AG20443 (cell line): ENCODE measurements around the gene GALNT13.
"Not testable (repeated sequence)": the region's sequence is repeated elsewhere in the genome, so short reads cannot be mapped to it uniquely, and the experiment has no call there.

Experiments
- DNase-seq: peaks from one replicate; pipeline ENCODE4 v3.0.0; 2012; ENCODE audit warnings: low spot score, mixed read lengths

The GALNT13 gene

GRCh38 chr2:154408786-154409185 is 537.1 kb downstream of the GALNT13 start:
- DNase-seq = no peak

GRCh38 chr2:154422251-154422650 is 550.5 kb downstream of the GALNT13 start:
- no peak for DNase-seq

- DNase-seq = no peak
These were observed 554.3 kb downstream of the GALNT13 start for GRCh38 chr2:154425994-154426393.

- DNase-seq = no peak
These were observed 555.7 kb downstream of the GALNT13 start for GRCh38 chr2:154427453-154427852.

GRCh38 chr2:154428022-154428421 is 556.3 kb downstream of the GALNT13 start:
- no peak for DNase-seq

- DNase-seq = no peak
These were observed 561.3 kb downstream of the GALNT13 start for GRCh38 chr2:154433010-154433409.

- DNase-seq = no peak
These were observed 565.4 kb downstream of the GALNT13 start for GRCh38 chr2:154437104-154437503.

- DNase-seq = no peak
These were observed 567.4 kb downstream of the GALNT13 start for GRCh38 chr2:154439156-154439555.

GRCh38 chr2:154443919-154444318 is 572.2 kb downstream of the GALNT13 start:
- DNase-seq = no peak

- DNase-seq = no peak
These were observed 574.6 kb downstream of the GALNT13 start for GRCh38 chr2:154446324-154446723.

GRCh38 chr2:154447727-154448418 is 576.2 kb downstream of the GALNT13 start:
- no peak for DNase-seq

- DNase-seq = no peak
These were observed 578.4 kb downstream of the GALNT13 start for GRCh38 chr2:154449951-154450658.

- DNase-seq = no peak
These were observed 580.7 kb downstream of the GALNT13 start for GRCh38 chr2:154452471-154452870.

- DNase-seq = no peak
These were observed 581.3 kb downstream of the GALNT13 start for GRCh38 chr2:154452906-154453493.

- peak; percentile 7 for DNase-seq
These were observed 583.4 kb downstream of the GALNT13 start for GRCh38 chr2:154455166-154455565.

- DNase-seq = no peak
These were observed 584.1 kb downstream of the GALNT13 start for GRCh38 chr2:154455866-154456265.

- no peak for DNase-seq
These were observed 585.6 kb downstream of the GALNT13 start for GRCh38 chr2:154457286-154457685.

GRCh38 chr2:154459286-154459685 is 587.6 kb downstream of the GALNT13 start:
- no peak for DNase-seq

- DNase-seq = no peak
These were observed 590.9 kb downstream of the GALNT13 start for GRCh38 chr2:154462634-154463033.

GRCh38 chr2:154466226-154466625 is 594.5 kb downstream of the GALNT13 start:
- DNase-seq = no peak

GRCh38 chr2:154470376-154470775 is 598.7 kb downstream of the GALNT13 start:
- no peak for DNase-seq

- DNase-seq = not testable (repeated sequence)
These were observed 599.8 kb downstream of the GALNT13 start for GRCh38 chr2:154471492-154471891.

GRCh38 chr2:154477319-154477718 is 605.6 kb downstream of the GALNT13 start:
- DNase-seq = no peak
